ENCODE measurements around the gene COPZ1.
"Not testable (repeated sequence)": the region's sequence is repeated elsewhere in the genome, so short reads cannot be mapped to it uniquely, and the experiment has no call there.

COPZ1 gene, protein sequence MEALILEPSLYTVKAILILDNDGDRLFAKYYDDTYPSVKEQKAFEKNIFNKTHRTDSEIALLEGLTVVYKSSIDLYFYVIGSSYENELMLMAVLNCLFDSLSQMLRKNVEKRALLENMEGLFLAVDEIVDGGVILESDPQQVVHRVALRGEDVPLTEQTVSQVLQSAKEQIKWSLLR

DNA sequence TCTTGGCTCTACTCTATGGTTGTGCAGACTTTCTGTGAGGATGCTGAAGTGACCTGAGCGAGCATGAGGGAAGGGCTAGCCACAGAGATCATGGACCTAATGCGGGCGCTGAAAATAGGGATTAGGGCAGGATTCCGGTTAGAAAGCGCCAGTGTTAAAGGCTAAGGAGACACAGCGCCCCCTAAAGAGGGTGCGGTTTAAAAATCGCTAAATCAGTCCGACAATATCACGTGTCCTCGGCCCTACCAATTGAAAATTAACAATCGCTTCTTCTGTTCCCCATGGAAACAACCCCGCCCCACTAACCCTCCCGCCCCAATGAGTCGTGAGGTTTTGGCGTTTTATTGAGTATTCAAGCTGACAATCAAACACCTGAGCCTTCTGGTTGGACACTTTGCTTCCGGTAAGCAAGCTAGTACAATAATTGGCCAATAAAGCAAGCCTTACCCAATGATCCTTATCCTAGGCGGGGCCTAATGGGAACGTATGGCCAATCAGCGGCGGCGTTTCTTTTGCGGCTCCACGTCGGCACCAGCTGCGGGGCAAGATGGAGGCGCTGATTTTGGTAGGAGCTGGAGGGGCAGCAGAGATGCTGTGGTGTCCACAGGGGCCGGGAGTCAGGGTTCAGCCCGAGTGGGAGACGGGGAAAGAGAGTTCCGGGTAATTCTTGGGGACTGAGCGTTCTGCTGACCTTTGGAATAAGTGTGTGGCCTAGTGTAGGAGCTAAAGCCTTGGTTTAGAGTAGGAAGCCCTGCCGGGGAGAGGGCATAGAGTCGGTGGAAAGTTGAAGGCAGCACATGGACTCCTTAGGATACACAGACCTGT is at the start of gene COPZ1:
COPZ1 (plus strand) TSS at position 515 of the 825 bp plus-strand sequence; CDS start at position 548, 33 bp downstream.
- DNase-seq (ENCODE audit: low read depth in 2 of 2): peak; percentile 91

DNA sequence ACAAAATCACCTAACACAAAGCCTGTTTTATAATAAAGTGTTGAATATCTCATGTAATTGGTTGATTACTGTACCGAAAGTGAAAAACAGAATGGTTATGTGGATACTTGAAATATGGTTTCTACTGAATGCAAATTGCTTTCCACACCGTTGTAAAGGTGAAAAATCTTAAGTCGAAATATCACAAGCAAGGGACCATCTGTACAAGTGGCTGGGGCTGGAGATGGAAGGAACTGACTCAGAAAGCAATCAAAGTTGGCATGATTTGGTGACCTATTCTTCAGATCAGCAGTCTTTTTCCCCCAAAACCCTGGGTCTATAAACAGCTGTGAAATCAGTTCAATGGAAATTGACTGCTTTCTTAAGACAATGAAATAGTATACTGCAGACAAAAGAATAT is 48.6 kb upstream of the COPZ1 start:
- no peak for DNase-seq (ENCODE audit: low read depth in 2 of 2)

GRCh38 chr12:54277823-54278276 is 47.1 kb upstream of the COPZ1 start:
- DNase-seq (ENCODE audit: low read depth in 2 of 2): no peak

GRCh38 chr12:54279227-54279631 is 45.7 kb upstream of the COPZ1 start:
- no peak for DNase-seq (ENCODE audit: low read depth in 2 of 2)

GRCh38 chr12:54279632-54280467 is 45.1 kb upstream of the COPZ1 start, which contains the start of gene CBX5:
CBX5 (minus strand) TSS chr12:54280122; CDS start chr12:54257650, 22,472 bp downstream.
- peak; percentile 99 for DNase-seq (ENCODE audit: low read depth in 2 of 2)

DNA sequence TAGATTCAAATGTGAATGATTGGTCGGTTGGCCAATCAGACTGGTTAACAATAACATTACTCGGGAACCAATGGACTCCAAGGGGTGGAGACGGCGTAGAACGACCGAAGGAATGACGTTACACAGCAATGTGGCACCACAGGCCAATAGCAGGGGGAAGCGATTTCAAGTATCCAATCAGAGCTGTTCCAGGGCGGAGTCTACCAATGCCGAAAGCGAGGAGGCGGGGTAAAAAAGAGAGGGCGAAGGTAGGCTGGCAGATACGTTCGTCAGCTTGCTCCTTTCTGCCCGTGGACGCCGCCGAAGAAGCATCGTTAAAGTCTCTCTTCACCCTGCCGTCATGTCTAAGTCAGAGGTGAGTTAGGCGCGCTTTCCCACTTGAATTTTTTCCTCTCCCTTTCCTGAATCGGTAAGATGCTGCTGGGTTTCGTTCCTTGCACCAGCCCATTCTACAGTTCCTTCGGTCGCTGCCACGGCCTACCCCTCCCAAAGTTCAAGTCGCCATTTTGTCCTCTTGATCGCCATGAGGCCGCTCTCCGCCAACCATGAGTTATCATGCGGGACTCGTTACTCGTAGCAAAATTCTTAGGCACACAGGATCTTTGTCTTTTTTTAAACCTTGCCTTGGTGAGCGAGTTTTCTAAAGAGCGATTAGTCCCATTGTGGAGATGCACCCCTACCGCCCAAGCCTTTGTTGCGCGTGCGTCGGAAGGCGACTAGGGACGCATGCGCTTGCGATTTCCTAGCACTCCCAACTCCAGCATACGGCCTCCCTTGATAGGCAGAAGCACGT is 44.3 kb upstream of the COPZ1 start, which contains the start of gene HNRNPA1:
HNRNPA1 (plus strand) TSS at position 259 of the 793 bp plus-strand sequence; CDS start at position 341, 82 bp downstream.
- DNase-seq (ENCODE audit: low read depth in 2 of 2): peak; percentile 92 to 96

GRCh38 chr12:54281261-54281638 is 43.7 kb upstream of the COPZ1 start:
- DNase-seq (ENCODE audit: low read depth in 2 of 2): not testable (repeated sequence)

- DNase-seq (ENCODE audit: low read depth in 2 of 2): not testable (repeated sequence)
Measured at GRCh38 chr12:54281694-54282093, 43.2 kb upstream of the COPZ1 start.

DNA sequence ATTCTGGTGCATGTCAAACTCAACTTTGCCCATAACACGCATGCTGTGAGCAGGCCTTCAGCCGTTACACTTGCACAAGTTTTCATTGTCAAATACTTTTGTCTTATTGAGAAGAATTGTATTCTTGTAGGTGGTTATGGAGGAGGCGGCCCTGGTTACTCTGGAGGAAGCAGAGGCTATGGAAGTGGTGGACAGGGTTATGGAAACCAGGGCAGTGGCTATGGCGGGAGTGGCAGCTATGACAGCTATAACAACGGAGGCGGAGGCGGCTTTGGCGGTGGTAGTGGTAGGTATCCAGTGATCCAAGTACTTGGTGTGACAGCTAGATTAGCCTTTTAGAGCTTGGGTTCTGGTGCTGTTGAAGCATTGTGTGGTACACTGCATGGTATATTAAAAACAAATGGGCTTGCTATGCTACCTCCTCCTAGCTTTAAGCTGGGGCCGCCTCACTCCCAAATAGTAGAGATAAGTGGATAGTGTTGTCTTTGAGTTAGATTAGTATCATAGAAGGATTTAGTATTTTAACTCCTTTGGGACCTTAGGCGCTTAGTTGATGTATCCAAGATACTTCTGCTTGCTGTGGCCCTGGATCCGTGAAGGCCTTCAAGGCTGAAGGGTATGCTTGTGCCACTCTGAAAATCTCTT is 41.9 kb upstream of the COPZ1 start:
- DNase-seq (ENCODE audit: low read depth in 2 of 2): peak in 1 of 2 donors; percentile 30

- not testable (repeated sequence) for DNase-seq (ENCODE audit: low read depth in 2 of 2)
Measured at GRCh38 chr12:54284070-54284780, 40.7 kb upstream of the COPZ1 start.

DNA sequence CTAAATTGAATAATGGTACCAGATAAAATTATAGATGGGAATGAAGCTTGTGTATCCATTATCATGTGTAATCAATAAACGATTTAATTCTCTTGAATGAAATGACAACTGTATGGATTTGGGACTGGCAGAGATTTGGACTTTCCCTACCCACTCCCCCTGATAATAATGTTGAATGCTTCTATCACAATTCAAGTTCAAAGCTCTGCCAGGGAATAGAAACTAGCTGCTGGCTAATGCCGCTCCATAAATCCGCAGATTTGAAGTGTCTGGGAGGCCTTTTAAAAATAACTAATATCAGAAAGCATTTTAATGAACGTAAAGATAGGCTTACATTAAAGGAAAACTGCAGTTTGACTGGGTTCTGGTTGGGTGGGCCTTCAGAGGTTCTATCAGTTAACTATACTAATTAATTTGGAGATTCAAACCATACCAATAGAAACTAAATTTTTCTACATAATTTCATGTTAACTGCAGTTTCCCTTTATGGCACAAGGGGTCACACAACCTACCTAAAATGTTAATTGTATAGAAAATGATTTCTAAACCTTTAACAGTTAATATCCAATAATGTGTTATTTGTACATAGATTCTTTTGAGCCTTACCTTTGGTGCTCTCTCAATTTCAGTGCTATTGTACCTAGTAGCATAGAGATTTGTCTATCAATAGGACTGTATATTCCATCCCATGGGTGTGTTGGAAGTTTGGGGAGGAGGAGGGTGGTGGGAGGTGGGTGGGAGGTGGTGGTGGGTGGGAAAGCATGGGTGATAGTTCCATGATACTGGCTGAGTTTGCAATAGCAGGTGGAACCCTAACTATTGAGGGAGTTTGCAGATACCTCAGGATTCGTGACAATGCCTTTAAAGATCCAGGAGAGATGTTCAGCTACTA is 39.5 kb upstream of the COPZ1 start:
- no peak for DNase-seq (ENCODE audit: low read depth in 2 of 2)

DNA sequence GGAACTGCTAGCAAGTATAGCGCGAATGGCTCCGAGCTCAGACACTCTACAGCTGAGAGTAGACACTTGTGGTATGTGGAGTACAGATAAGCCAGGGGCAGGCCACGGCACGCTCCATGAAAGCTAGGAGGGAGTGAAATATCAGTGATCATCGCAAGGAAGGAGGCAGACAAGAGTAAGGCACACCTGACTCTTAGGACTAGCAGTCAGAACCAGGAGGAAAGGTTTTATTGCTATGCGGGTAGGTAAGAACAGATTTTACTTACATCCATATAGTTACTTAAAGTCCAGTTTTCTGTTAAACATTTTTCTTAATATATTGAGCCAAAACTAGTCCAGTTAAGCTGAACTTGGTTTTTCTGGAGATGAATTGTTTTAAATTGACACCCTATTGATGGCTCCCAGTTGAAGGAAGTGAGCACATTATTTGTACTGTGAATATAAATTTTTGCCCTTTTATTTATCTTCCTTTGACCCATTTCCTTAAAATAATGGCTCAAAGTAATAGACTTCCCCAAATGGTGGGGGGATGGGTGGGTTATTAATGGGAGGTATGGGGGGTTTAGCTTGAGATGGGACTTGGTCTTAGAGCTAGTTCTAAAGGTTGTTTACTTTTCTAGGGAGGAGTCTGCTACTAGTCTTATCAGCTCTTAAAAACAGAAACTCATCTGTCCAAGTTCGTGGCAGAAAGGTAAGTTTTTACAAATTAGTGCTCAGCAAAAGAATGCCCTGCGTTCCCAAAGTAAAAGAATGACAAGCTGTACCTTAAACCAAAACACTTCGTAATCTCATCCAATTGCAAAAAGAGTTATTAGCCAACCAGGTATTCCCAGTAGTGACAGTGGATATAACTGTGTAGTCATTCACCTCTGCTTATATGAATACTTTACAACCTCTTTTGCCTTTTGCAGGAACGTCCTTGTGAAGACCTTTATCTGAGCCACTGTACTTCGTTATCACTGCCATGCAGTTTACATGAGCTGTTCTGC is 38.6 kb upstream of the COPZ1 start:
- DNase-seq (ENCODE audit: low read depth in 2 of 2): no peak

DNA sequence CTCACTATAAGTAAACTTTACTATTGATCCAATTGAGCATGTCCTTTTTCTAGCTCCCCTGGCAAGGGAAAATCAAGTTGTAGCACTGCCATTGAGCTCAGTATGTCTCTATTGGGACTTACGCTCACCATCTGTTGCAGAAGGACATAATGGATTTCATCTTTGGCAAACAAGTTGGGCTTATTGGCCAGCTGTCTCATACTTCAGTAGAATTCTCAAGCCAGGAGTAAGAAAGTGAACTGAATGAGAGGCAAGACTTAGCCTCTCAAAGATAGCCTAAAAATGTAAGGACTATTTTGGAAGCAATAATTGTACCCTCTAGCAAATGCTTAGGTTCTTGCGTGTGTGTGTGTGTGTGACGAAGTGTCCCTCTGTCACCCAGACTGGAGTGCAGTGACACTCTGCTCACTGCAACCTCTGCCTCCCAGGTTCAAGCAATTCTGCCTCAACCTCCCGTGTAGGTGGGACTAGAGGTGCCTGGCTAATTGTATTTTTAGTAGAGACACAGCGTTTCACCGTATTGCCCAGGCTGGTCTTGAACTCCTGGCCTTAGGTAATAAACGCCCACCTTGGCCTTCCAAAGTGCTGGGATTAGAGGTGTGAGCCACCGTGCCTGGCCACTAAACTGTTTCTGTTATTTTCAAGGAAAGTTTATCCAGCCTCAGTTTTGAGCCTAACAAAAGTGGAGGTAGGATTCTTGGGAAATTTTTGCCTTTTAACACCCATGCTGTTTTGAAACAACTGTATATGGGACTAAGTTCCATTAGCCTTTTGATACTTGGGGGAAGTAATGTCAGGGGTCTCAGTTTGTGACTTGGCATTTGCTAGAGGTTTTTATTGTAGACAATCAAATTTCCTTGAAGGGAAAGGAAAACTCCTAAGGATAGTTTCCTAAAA is 37.4 kb upstream of the COPZ1 start:
- no peak for DNase-seq (ENCODE audit: low read depth in 2 of 2)

- DNase-seq (ENCODE audit: low read depth in 2 of 2): no peak
Measured at GRCh38 chr12:54292083-54292930, 32.6 kb upstream of the COPZ1 start.

DNA sequence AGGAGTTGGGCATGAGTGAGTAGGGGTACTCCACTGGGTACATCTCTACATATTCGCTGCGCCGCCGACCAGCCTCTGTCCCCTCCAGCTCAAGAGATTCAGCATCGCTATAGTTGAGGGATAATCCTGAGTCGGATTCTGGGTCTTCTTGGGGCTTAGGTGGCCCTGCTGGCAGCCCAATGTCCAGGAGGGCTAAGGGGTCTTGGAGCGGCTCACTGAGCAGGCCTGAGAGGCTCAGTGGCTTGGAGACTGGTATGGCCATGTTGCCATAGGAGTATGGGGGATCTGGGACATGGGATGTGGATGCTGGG is 32.0 kb upstream of the COPZ1 start:
- no peak for DNase-seq (ENCODE audit: low read depth in 2 of 2)
